MCF 10A (cell line): ENCODE measurements around the gene LRRK1. TPM values are rescaled to one million over a fixed set of nuclear protein-coding genes. Genes with fewer than 3 reads are reported as not detected.

Source experiments
- BruUV-seq: library from RNA; stranded (reverse); fragments of 400-500 nt; replicated peaks from 2 replicates; lab custom pipeline; 2021; lab: Mats Ljungman, UMichigan
- CTCF ChIA-PET: fragments of 300-600 bp; sonication (Branson Sonifier 250); formaldehyde crosslinking; extraction: SDS; loops from one replicate; lab custom pipeline; 2021; ENCODE audit warnings: antibody characterized with exemption, inconsistent platforms; lab: Yijun Ruan, JAX
- POLR2A ChIA-PET: fragments of 300-600, 350-650 bp; sonication (Branson Sonifier 250); formaldehyde crosslinking; extraction: SDS; loops from one replicate; lab custom pipeline; 2020; ENCODE audit warnings: antibody characterized with exemption, inconsistent platforms; lab: Yijun Ruan, JAX
- DNase-seq: peaks from one replicate; pipeline ENCODE4 v3.0.0-alpha.2; 2018; ENCODE audit not compliant: unreplicated experiment
- H3K27ac Mint-ChIP-seq: one replicate; pipeline ENCODE4 v1.8.0; 2022; ENCODE audit warnings: mild to moderate bottlenecking, low read depth, mixed read lengths; ENCODE audit not compliant: unreplicated experiment
- H3K27me3 Mint-ChIP-seq: one replicate; pipeline ENCODE4 v1.8.0; 2022; ENCODE audit warnings: mixed read lengths; ENCODE audit not compliant: insufficient read depth, unreplicated experiment
- H3K36me3 Mint-ChIP-seq: one replicate; pipeline ENCODE4 v1.8.0; 2022; ENCODE audit warnings: mild to moderate bottlenecking, moderate library complexity, mixed read lengths; ENCODE audit not compliant: insufficient read depth, unreplicated experiment
- H3K4me1 Mint-ChIP-seq: one replicate; pipeline ENCODE4 v1.8.0; 2022; ENCODE audit warnings: mixed read lengths; ENCODE audit not compliant: insufficient read depth, unreplicated experiment
- H3K4me3 Mint-ChIP-seq: one replicate; pipeline ENCODE4 v1.8.0; 2022; ENCODE audit warnings: mild to moderate bottlenecking, moderate library complexity, mixed read lengths; ENCODE audit not compliant: unreplicated experiment
- H3K9me3 Mint-ChIP-seq: one replicate; pipeline ENCODE4 v1.8.0; 2022; ENCODE audit warnings: mixed read lengths; ENCODE audit not compliant: unreplicated experiment
- intact Hi-C: fragments of 100-400 bp; cut with micrococcal nuclease; formaldehyde crosslinking; loops from 2 replicates; pipeline ENCODE4 v1.14.1; 2022
- total RNA-seq: library from RNA; stranded (reverse); gene quantifications from 2 replicates; pipeline ENCODE4 v1.2.3, GENCODE V29; 2022
- TF ChIP-seq, protein P1 (sequence below): fragments of 200-600 bp; IDR thresholded peaks from one replicate; pipeline ENCODE4 v1.8.0; 2022; ENCODE audit warnings: antibody characterized with exemption, mild to moderate bottlenecking; ENCODE audit not compliant: unreplicated experiment

The LRRK1 gene
- total RNA-seq, 1 experiment from 2014 or later, result 15.4 TPM

DNA sequence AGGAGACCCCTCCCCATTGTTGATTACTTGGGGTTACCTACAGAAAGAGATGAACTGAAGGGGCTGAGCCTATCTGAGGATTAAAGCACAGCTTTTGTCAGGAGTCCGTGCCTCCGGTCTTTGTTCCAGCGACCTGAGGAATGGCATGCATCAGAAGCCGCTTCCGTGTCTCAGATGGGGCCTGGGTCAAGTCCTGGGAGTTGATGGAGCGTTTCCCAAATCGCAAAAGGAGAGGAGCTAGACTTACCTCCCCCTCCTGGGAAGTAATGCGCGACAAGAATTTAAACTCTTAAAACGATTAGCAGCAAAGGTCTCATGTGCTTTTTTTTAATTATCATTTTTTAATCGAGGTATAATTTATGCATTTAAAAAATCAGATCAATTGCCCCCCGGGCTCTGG, 40.5 kb upstream of the LRRK1 start:
- ChIA-PET POLR2A (interaction anchor here (0.9 to 2.7 kb wide), 2 partner anchors 165 to 276 kb away, joined by 3 to 11 read pairs; partner anchors contain the start of genes ASB7 and LINS1), CTCF (interaction anchor here (0.7 to 1.1 kb wide), 3 partner anchors 40 to 128 kb away, joined by 3 to 4 read pairs (median 3); no protein-coding TSS in a partner anchor)
- intact Hi-C loops, result loop anchor here (5.0 kb wide), 1 partner anchor 39 kb away; the partner anchor contains the start of gene LRRK1
- TF ChIP-seq, protein P1, sequence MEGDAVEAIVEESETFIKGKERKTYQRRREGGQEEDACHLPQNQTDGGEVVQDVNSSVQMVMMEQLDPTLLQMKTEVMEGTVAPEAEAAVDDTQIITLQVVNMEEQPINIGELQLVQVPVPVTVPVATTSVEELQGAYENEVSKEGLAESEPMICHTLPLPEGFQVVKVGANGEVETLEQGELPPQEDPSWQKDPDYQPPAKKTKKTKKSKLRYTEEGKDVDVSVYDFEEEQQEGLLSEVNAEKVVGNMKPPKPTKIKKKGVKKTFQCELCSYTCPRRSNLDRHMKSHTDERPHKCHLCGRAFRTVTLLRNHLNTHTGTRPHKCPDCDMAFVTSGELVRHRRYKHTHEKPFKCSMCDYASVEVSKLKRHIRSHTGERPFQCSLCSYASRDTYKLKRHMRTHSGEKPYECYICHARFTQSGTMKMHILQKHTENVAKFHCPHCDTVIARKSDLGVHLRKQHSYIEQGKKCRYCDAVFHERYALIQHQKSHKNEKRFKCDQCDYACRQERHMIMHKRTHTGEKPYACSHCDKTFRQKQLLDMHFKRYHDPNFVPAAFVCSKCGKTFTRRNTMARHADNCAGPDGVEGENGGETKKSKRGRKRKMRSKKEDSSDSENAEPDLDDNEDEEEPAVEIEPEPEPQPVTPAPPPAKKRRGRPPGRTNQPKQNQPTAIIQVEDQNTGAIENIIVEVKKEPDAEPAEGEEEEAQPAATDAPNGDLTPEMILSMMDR, result no peak
- H3K4me1 Mint-ChIP-seq, result no peaks in the 10 kb centered on the region
- DNase-seq, result no peak
- peak overlapping the region; percentile 63 for H3K4me3 Mint-ChIP-seq
- peaks cover 6% of the 10 kb centered on the region for H3K36me3 Mint-ChIP-seq
- no TSS peak for BruUV-seq
- H3K27me3 Mint-ChIP-seq, result no peaks in the 10 kb centered on the region
- no peak overlapping the region for H3K27ac Mint-ChIP-seq
- no peaks in the 10 kb centered on the region for H3K9me3 Mint-ChIP-seq

DNA sequence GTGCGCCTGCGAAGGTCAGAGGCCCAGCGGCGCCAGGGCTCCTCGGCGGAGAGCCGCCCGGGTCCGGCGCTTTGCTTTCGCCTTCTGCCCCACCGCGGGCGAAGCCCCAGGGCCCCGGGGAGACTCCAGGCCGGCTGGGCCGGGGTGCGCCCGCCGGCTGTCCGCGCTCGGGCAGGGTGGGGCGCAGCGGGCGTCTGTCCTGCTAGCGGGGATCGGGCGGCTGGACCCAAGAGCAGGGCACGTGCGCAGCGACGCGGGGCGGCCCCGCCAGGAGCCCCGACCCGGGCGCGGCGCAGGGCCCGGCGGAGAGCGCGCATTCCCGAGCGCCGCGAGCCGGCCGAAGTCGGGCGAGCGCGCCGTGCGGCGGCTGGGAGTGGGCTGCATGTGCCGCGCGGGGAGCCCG, 40.1 kb upstream of the LRRK1 start:
- TF ChIP-seq, protein P1, result no peak
- intact Hi-C loops, result loop anchor here (5.0 kb wide), 1 partner anchor 38 kb away; the partner anchor contains the start of gene LRRK1
- no peaks in the 10 kb centered on the region for H3K9me3 Mint-ChIP-seq
- H3K36me3 Mint-ChIP-seq, result peaks cover 6% of the 10 kb centered on the region
- ChIA-PET CTCF (interaction anchor here (0.7 to 1.1 kb wide), 4 partner anchors 8 to 128 kb away, joined by 3 to 4 read pairs (median 3); no protein-coding TSS in a partner anchor), POLR2A (interaction anchor here (0.7 to 2.7 kb wide), 3 partner anchors 21 to 276 kb away, joined by 3 to 11 read pairs (median 3); partner anchors contain the start of genes ASB7 and LINS1)
- H3K4me3 Mint-ChIP-seq, result peak overlapping the region; percentile 63
- DNase-seq, result no peak
- H3K27ac Mint-ChIP-seq, result no peak overlapping the region
- BruUV-seq, result no TSS peak
- H3K27me3 Mint-ChIP-seq, result no peaks in the 10 kb centered on the region
- no peaks in the 10 kb centered on the region for H3K4me1 Mint-ChIP-seq

DNA sequence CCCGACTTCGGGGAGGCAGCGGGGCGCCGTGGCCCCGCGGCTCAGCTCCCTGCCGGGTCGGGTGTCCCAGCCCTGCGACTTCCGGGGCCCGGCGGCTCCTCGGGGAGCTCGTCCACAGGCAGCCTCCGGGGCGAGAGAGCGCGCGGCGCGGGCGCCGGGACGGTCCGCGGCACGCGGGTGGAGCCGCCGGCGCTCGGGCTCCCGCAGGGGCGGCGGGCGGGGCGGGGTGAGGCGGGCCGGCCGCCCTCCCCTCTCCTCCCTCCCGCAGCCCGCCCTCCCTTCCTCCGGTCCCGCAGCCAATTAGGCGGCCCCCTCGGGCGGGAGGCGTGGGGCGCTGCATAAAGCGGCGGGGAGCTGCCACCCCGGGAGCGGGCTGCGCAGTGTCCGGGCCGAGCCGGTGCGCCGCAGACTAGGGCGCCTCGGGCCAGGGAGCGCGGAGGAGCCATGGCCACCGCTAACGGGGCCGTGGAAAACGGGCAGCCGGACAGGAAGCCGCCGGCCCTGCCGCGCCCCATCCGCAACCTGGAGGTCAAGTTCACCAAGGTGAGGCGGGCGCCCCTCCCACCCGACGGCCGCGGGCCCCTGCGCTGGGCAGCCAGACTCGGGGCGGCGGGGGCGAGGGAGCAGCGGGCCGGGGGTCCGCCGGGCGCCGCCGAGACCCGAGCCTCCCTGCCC, 39.6 kb upstream of the LRRK1 start, which contains the start of gene ALDH1A3:
Gene ALDH1A3 (plus strand): TSS at position 368 of the 675 bp plus-strand sequence. CDS start 77 bp downstream, at position 445.
- no TSS peak for BruUV-seq
- H3K9me3 Mint-ChIP-seq, result no peaks in the 10 kb centered on the region
- ChIA-PET POLR2A (interaction anchor here (0.7 kb wide), 2 partner anchors 20 to 114 kb away, joined by 3 read pairs; no protein-coding TSS in a partner anchor), CTCF (interaction anchor here (0.7 to 0.9 kb wide), 2 partner anchors 8 to 39 kb away, joined by 3 to 4 read pairs; no protein-coding TSS in a partner anchor)
- peak; percentile 81 for DNase-seq
- H3K4me3 Mint-ChIP-seq, result peak within 1 kb of the TSS; percentile 63
- H3K27me3 Mint-ChIP-seq, result no peaks in the 10 kb centered on the region
- TF ChIP-seq, protein P1, result no peak
- peaks cover 6% of the 10 kb centered on the region for H3K36me3 Mint-ChIP-seq
- no peak within 1 kb of the TSS for H3K27ac Mint-ChIP-seq
- H3K4me1 Mint-ChIP-seq, result no peaks in the 10 kb centered on the region
- intact Hi-C loops, result loop anchor here (5.0 kb wide), 1 partner anchor 38 kb away; the partner anchor contains the start of gene LRRK1
